ENCODE data around the gene SEPTIN5. TPM values are rescaled to one million over a fixed set of nuclear protein-coding genes. Genes with fewer than 3 reads are reported as not detected.
A peak's percentile ranks its signal among the peaks of the same experiment; 100 is the strongest.
"Not testable (repeated sequence)": the region's sequence is repeated elsewhere in the genome, so short reads cannot be mapped to it uniquely, and the experiment has no call there.

The SEPTIN5 gene
- total RNA-seq, 1 donor from 2014 or later: 152 TPM

GRCh38 chr22:19679522-19680101, 34.7 kb upstream of the SEPTIN5 start:
- intact Hi-C loops (cut with micrococcal nuclease): no loop called here
- ATAC-seq (peak; percentile 89), DNase-seq (peak; percentile 80)

GRCh38 chr22:19680287-19680881, 33.9 kb upstream of the SEPTIN5 start:
- no peak for ATAC-seq
- intact Hi-C loops (cut with micrococcal nuclease): no loop called here
- no peak for DNase-seq

GRCh38 chr22:19680911-19681862, 33.1 kb upstream of the SEPTIN5 start:
- intact Hi-C loops (cut with micrococcal nuclease): no loop called here
- DNase-seq: no peak
- no peak for ATAC-seq

GRCh38 chr22:19681863-19682245, 32.4 kb upstream of the SEPTIN5 start:
- ATAC-seq (no peak), DNase-seq (no peak)
- intact Hi-C loops (cut with micrococcal nuclease): no loop called here

- no peak for DNase-seq
- no peak for ATAC-seq
- intact Hi-C loops (cut with micrococcal nuclease): no loop called here
Observed at GRCh38 chr22:19686946-19687345, 27.4 kb upstream of the SEPTIN5 start.

- DNase-seq (no peak), ATAC-seq (no peak)
- intact Hi-C loops (cut with micrococcal nuclease): no loop called here
Observed at GRCh38 chr22:19687561-19688300, 26.6 kb upstream of the SEPTIN5 start.

- DNase-seq: no peak
- intact Hi-C loops (cut with micrococcal nuclease): no loop called here
- ATAC-seq: no peak
Observed at GRCh38 chr22:19688301-19689290, 25.7 kb upstream of the SEPTIN5 start.

- DNase-seq (no peak), ATAC-seq (no peak)
- intact Hi-C loops (cut with micrococcal nuclease): no loop called here
Observed at GRCh38 chr22:19689408-19689807, 24.9 kb upstream of the SEPTIN5 start.

GRCh38 chr22:19691007-19691720, 23.1 kb upstream of the SEPTIN5 start:
- intact Hi-C loops (cut with micrococcal nuclease): no loop called here
- DNase-seq (no peak), ATAC-seq (no peak)

GRCh38 chr22:19691721-19692341, 22.5 kb upstream of the SEPTIN5 start:
- DNase-seq (no peak), ATAC-seq (peak; percentile 72)
- intact Hi-C loops (cut with micrococcal nuclease): no loop called here

- DNase-seq: no peak
- ATAC-seq: no peak
- intact Hi-C loops (cut with micrococcal nuclease): no loop called here
Observed at GRCh38 chr22:19693581-19693980, 20.7 kb upstream of the SEPTIN5 start.

GRCh38 chr22:19693981-19694670, 20.2 kb upstream of the SEPTIN5 start:
- no peak for DNase-seq
- no peak for ATAC-seq
- intact Hi-C loops (cut with micrococcal nuclease): no loop called here

GRCh38 chr22:19694696-19695095, 19.6 kb upstream of the SEPTIN5 start:
- DNase-seq: no peak
- intact Hi-C loops (cut with micrococcal nuclease): no loop called here
- ATAC-seq: no peak

- no peak for ATAC-seq
- intact Hi-C loops (cut with micrococcal nuclease): no loop called here
- no peak for DNase-seq
Observed at GRCh38 chr22:19696504-19697276, 17.6 kb upstream of the SEPTIN5 start.

GRCh38 chr22:19697871-19698270, 16.4 kb upstream of the SEPTIN5 start:
- intact Hi-C loops (cut with micrococcal nuclease); ATAC-seq; DNase-seq: not testable (repeated sequence)

GRCh38 chr22:19700790-19701419, 13.4 kb upstream of the SEPTIN5 start:
- no peak for ATAC-seq
- no peak for DNase-seq

More at GRCh38 chr22:19700790-19701419, 13.4 kb upstream of the SEPTIN5 start:
- intact Hi-C loops (cut with micrococcal nuclease): no loop called here
